ENCODE data around the gene SLC35D3.

DNA sequence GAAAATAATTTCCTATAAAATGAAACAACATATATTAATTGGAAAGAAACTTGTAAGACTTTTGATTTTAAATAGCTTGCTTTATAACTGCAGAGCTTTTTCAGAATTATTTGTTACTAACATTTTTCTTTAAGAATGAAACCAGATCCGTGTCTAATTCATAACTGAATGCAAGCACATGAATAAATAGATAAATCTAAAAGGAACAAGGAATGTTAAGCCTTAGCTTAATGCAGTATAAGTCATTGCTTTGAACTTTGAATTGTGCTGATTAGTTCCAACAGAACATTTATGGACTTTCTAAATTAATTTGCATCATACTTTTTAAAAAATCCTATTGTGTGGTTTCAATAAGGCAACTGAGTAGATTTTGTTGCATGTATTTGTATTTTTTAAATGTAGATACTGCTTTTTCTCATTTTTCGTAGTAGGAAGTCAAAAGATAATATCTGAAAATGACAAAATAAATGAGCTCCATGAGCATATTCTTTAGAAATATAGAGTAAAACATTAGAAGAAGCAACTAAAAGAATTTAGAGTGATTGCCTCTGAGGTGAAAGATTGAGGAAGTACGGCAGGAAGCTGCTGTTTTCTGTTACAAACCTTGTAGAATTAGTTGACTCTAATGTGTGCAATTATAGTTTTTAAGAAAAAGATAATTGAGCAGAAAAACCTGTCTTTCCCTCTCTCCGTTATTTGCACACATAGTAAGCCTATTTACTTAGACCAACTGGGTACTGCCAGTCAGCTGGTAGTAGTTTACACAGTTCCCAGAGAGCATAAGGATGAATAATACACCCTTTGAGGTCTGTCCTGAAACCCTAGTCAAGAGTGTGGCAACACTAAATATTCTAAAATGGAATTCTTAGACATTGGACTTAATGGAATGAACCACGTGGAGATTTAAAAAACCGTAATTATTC lies 32.6 kb upstream of the SLC35D3 start:
- TF ChIP-seq, protein P1, sequence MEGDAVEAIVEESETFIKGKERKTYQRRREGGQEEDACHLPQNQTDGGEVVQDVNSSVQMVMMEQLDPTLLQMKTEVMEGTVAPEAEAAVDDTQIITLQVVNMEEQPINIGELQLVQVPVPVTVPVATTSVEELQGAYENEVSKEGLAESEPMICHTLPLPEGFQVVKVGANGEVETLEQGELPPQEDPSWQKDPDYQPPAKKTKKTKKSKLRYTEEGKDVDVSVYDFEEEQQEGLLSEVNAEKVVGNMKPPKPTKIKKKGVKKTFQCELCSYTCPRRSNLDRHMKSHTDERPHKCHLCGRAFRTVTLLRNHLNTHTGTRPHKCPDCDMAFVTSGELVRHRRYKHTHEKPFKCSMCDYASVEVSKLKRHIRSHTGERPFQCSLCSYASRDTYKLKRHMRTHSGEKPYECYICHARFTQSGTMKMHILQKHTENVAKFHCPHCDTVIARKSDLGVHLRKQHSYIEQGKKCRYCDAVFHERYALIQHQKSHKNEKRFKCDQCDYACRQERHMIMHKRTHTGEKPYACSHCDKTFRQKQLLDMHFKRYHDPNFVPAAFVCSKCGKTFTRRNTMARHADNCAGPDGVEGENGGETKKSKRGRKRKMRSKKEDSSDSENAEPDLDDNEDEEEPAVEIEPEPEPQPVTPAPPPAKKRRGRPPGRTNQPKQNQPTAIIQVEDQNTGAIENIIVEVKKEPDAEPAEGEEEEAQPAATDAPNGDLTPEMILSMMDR (IDR thresholded peaks at IDR 0.05; ENCODE audit: low read length) = no peak
- TF ChIP-seq EZH2phosphoT487 (IDR thresholded peaks at IDR 0.05; ENCODE audit: low read length) (no peak), EZH2 (optimal IDR thresholded peaks at IDR 0.05; ENCODE audit: low read depth, low read length) (no peak)

Data from MM.1S (cell line).